ENCODE data around the gene SYT8. TPM values are rescaled to one million over a fixed set of nuclear protein-coding genes. Genes with fewer than 3 reads are reported as not detected.

Gene SYT8
- total RNA-seq, 2 experiments from 2014 or later, result not detected

DNA sequence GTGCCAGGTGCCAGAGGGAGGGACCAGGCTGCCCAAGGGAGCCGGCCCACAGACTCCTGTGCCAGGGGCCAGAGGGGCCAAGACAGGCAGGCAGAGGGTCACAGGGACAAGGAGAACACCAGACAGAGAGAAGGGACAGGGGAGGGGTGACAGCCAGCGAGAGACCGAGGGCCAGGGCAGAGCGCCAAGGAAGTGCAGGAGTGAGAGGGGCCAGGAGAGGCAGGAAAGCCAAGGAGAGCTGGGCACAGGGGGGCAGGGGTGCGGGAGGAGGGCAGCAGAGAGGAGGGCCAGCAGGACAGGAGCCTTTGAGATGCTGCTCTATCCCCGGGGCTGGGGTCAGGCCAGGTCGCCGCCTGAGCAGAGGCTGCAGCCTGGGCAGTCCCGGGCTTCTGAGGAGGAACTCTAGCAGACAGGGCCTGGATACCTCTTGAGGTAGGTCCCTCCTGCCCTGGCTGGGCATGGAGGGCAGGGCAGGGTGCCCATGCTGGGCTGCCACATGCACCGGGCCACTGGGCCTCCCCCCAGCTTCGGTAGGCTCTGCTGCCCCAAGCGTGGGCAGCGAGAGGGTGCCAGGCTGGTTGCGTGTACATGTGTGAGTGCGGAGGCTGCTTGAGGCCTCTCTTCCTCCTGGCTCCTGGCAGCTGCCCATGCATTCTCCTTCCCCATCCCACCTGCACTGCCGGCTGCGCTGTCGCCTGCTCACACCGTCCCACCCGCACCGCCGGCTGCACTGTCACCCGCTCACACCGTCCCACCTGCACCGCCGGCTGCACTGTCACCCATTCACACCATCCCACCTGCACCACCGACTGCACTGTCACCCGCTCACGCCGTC is 30.3 kb downstream of the SYT8 start:
- Mint-ChIP-seq H3K4me1 (ENCODE audit: low read depth) (peaks cover 36% of the 10 kb centered on the region), H3K36me3 (peaks cover 3% of the 10 kb centered on the region), H3K4me3 (no peak overlapping the region), H3K27ac (no peak overlapping the region), H3K27me3 (no peaks in the 10 kb centered on the region), H3K9me3 (no peaks in the 10 kb centered on the region)
- ChIA-PET POLR2A (no interaction called here), CTCF (no interaction called here)
- intact Hi-C loops (cut with micrococcal nuclease), result no loop called here
- DNase-seq, result no peak

DNA sequence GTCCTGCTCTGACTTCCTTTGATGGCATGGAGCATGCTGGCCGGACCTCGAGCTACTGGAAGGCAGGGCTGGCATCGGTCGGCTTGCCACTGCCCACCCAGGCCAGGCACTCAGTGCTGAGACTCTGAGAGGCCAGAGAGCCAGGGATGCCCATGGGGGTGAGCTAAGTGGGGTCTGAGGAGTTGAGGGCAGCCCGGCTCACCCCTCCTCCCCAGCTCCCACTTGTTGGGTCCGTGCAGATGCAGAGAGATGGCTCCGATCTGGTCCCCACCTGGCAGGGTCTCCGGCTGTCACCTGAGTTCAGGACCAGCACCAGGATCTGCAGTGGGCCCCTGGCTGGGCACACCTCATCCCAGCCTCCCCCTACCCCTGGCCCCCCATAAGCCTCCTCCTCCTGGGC is 31.4 kb downstream of the SYT8 start:
- no peak overlapping the region for H3K27ac Mint-ChIP-seq
- H3K27me3 Mint-ChIP-seq, result no peaks in the 10 kb centered on the region
- peaks cover 48% of the 10 kb centered on the region for H3K4me1 Mint-ChIP-seq (ENCODE audit: low read depth)
- POLR2A ChIA-PET, result no interaction called here
- DNase-seq, result no peak
- CTCF ChIA-PET, result interaction anchor here (0.8 to 1.4 kb wide), 2 partner anchors 16 to 33 kb away, joined by 3 to 4 read pairs; no protein-coding TSS in a partner anchor
- no peaks in the 10 kb centered on the region for H3K9me3 Mint-ChIP-seq
- intact Hi-C loops (cut with micrococcal nuclease), result no loop called here
- peaks cover 3% of the 10 kb centered on the region for H3K36me3 Mint-ChIP-seq
- no peak overlapping the region for H3K4me3 Mint-ChIP-seq

DNA sequence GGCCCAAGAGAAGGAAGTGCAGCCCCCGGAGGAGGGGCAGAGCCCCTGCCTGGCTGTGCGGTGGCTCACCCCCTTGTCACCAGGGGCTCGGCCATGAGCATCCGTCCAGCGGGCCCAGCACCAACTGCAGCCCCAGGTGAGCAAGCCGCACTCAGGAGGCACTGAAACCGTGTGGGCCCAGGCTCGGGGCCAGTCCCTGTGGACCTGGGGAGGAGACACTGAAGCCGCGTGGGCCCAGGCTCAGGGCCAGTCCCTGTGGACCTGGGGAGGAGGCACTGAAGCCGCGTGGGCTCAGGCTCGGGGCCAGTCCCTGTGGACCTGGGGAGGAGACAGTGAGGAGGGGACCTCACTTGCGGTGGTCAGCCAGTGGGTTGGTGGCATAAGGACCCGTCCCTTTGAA is 32.0 kb downstream of the SYT8 start:
- ChIA-PET CTCF (interaction anchor here (0.8 to 1.4 kb wide), 2 partner anchors 16 to 34 kb away, joined by 3 to 4 read pairs; no protein-coding TSS in a partner anchor), POLR2A (no interaction called here)
- H3K4me3 Mint-ChIP-seq, result no peak overlapping the region
- peaks cover 50% of the 10 kb centered on the region for H3K4me1 Mint-ChIP-seq (ENCODE audit: low read depth)
- no peaks in the 10 kb centered on the region for H3K9me3 Mint-ChIP-seq
- no peak for DNase-seq
- intact Hi-C loops (cut with micrococcal nuclease), result no loop called here
- H3K27me3 Mint-ChIP-seq, result no peaks in the 10 kb centered on the region
- peaks cover 3% of the 10 kb centered on the region for H3K36me3 Mint-ChIP-seq
- H3K27ac Mint-ChIP-seq, result no peak overlapping the region

DNA sequence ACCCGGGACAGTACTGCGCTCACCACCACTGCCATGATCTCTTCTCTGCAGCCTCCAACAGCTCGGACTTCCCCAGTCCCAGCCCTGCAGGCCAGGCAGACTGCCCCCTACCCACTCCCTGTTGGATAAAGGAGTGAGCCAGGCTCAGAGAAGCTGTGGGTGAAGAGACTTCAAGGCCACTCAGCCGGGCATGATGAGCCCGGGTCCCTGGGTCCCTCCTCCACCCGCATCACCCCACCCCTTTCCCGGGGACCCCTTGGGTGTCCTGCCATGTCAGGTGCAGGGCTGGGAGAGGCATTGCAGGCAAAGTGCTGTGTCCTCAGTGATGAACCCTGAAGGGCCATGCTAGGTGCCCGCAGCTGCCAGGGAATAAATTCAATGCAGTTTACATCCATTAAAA is 32.6 kb downstream of the SYT8 start:
- intact Hi-C loops (cut with micrococcal nuclease), result no loop called here
- Mint-ChIP-seq H3K27ac (no peak overlapping the region), H3K9me3 (no peaks in the 10 kb centered on the region), H3K4me1 (ENCODE audit: low read depth) (peaks cover 53% of the 10 kb centered on the region), H3K36me3 (peaks cover 3% of the 10 kb centered on the region), H3K4me3 (no peak overlapping the region), H3K27me3 (no peaks in the 10 kb centered on the region)
- no peak for DNase-seq
- ChIA-PET CTCF (no interaction called here), POLR2A (no interaction called here)

DNA sequence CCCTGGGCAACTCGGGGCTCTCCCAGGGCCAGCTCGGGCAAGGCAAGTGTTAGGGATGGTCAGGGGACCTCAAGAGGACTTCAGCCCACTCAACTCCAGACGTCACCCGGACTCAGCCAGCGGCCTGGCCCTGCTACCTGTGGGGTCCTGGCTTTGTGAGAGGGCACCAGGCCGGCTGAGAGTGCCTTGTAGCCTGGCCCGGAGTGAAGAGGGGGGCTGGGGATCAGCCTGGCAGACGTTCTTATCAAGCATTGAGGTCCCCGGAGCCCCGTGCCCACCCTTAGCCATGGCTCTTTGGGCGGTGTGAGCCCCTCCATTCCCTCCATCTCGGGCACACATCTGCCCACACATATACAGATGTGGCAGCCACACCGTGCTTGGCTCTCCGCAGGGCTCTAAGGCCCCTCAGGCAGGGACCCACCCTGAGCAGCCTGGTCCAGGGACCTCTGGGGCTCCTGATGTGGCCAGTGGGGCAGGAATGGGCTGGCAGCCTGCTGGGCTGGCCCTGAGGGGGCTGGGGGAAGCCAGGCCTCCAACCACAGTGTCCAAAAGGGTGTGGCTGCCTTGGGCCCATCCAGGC is 33.4 kb downstream of the SYT8 start:
- DNase-seq, result no peak
- CTCF ChIA-PET, result no interaction called here
- POLR2A ChIA-PET, result interaction anchor here (2.8 kb wide), 1 partner anchor 13 kb away, joined by 13 read pairs; no protein-coding TSS in a partner anchor

DNA sequence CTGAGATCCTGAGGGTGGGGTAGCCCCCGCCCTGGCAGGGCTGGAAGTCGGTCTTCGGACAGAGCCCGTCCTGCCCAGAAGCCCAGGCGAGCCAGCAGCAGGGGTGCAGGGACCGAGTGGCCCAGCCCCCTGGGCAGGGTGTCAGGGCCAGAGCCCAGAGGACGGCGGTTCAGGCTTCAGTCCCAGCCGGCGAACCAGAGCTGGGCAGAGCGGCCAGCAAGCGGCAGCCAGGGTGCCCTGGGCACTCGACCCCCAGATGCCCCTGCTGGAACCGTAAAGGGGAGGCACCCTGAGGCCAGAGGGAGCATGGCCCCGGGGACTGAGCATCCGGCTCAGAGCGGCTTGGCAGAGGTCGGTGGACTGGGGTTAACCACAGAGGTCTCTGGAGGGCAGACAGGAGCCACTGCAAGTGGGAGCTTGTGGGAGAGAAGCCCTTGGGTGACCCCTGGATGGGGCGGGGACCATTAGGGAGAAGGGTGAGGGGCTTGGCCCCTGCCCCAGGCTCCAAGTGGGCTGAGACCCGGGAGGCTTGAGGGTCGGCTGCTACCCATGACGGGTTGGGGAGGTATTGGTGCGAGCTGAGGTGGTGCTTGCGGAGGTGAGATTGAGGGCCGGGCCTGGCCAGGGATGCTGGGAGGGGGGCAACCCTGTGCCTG is 34.0 kb downstream of the SYT8 start:
- intact Hi-C loops (cut with micrococcal nuclease), result no loop called here
- H3K4me3 Mint-ChIP-seq, result peak overlapping the region; percentile 23
- ChIA-PET POLR2A (interaction anchor here (0.6 to 2.8 kb wide), 2 partner anchors 12 to 14 kb away, joined by 3 to 13 read pairs; no protein-coding TSS in a partner anchor), CTCF (interaction anchor here (0.6 to 3.1 kb wide), 4 partner anchors 9 to 132 kb away, joined by 3 to 18 read pairs (median 4); no protein-coding TSS in a partner anchor)
- no peaks in the 10 kb centered on the region for H3K9me3 Mint-ChIP-seq
- peaks cover 3% of the 10 kb centered on the region for H3K36me3 Mint-ChIP-seq
- peak overlapping the region; percentile 38 for H3K27ac Mint-ChIP-seq
- H3K4me1 Mint-ChIP-seq (ENCODE audit: low read depth), result peaks cover 56% of the 10 kb centered on the region
- no peaks in the 10 kb centered on the region for H3K27me3 Mint-ChIP-seq
- DNase-seq, result no peak

More for the DNA sequence above, 33.4 kb downstream of the SYT8 start:
- H3K27me3 Mint-ChIP-seq, result no peaks in the 10 kb centered on the region
- intact Hi-C loops (cut with micrococcal nuclease), result no loop called here
- peaks cover 3% of the 10 kb centered on the region for H3K36me3 Mint-ChIP-seq
- no peaks in the 10 kb centered on the region for H3K9me3 Mint-ChIP-seq
- no peak overlapping the region for H3K4me3 Mint-ChIP-seq
- no peak overlapping the region for H3K27ac Mint-ChIP-seq
- H3K4me1 Mint-ChIP-seq (ENCODE audit: low read depth), result peaks cover 56% of the 10 kb centered on the region

DNA sequence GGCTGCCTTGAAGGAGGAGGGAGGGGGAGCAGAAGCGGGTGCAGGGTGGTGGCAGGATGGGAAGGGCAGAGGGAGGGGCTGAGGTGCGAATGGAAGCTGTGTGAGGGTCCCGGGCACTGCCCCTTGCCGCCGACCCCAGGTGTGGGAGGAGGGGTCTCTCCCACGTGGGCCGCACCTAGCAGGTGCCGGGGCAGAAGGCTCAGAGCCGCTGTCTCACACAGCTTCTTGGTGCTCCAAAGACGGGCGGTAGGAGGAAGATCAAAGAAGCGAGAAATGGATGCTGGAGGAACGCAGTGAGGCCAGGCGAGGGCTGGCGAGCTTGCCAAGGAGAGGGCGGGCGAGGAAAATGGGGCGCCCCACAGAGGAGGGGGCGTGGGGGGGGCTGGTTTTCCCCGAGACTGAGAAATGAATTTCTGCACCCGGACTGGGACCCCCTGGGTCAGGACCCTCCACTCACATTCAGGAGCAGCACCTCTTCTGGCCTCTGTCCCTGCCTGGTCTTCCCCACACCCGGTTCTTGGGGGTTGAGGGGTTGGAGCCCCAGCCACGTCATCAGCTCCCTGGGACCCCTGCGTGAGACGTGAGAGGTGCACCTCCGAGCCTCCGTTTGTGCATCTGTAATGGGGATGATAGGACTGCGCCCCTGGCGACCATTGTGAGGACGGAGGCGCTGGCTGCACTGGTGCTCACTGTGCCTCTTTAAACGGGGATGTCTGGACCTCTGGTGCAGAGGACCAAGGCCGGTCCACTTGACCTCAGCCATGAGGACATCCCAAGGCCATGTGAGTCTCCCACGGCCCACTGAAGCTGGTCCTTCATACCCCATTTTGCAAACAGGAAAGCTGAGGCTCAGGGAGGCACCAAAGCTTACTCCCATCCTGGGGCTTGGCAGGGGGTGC is 34.9 kb downstream of the SYT8 start:
- H3K4me3 Mint-ChIP-seq, result peak overlapping the region; percentile 23
- no peak overlapping the region for H3K27ac Mint-ChIP-seq
- POLR2A ChIA-PET, result interaction anchor here (0.6 to 2.8 kb wide), 2 partner anchors 13 to 15 kb away, joined by 3 to 13 read pairs; no protein-coding TSS in a partner anchor

DNA sequence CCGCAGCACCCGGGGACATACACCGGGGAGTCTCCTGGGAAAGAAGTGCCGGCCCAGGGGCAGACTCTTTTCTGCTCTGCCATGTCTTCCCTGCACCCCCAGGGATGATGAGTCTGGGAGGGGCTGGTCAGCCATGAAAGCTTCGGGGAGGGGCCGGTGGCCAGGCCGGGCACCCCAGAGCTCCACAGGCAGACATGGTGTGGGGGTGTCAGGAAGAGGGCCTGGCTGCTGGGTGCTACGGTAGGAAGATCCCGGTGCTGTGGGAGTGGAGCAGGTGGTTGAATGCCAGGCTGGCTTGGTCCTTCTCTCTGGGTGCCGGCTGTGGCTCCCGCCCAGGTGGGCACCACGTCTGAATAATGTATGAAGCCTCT is 35.5 kb downstream of the SYT8 start:
- Mint-ChIP-seq H3K4me3 (no peak overlapping the region), H3K27ac (no peak overlapping the region), H3K4me1 (ENCODE audit: low read depth) (peaks cover 53% of the 10 kb centered on the region), H3K9me3 (no peaks in the 10 kb centered on the region), H3K27me3 (no peaks in the 10 kb centered on the region), H3K36me3 (peaks cover 2% of the 10 kb centered on the region)
- intact Hi-C loops (cut with micrococcal nuclease), result no loop called here
- no peak for DNase-seq
- ChIA-PET CTCF (interaction anchor here (1.4 to 3.1 kb wide), 3 partner anchors 12 to 176 kb away, joined by 3 to 18 read pairs (median 7); no protein-coding TSS in a partner anchor), POLR2A (interaction anchor here (2.8 kb wide), 1 partner anchor 16 kb away, joined by 13 read pairs; no protein-coding TSS in a partner anchor)

More for the DNA sequence above, 34.9 kb downstream of the SYT8 start:
- CTCF ChIA-PET, result interaction anchor here (0.6 to 3.1 kb wide), 5 partner anchors 13 to 176 kb away, joined by 3 to 18 read pairs (median 5); no protein-coding TSS in a partner anchor
- intact Hi-C loops (cut with micrococcal nuclease), result no loop called here
- no peak for DNase-seq
- no peaks in the 10 kb centered on the region for H3K27me3 Mint-ChIP-seq
- no peaks in the 10 kb centered on the region for H3K9me3 Mint-ChIP-seq
- peaks cover 3% of the 10 kb centered on the region for H3K36me3 Mint-ChIP-seq
- H3K4me1 Mint-ChIP-seq (ENCODE audit: low read depth), result peaks cover 54% of the 10 kb centered on the region

DNA sequence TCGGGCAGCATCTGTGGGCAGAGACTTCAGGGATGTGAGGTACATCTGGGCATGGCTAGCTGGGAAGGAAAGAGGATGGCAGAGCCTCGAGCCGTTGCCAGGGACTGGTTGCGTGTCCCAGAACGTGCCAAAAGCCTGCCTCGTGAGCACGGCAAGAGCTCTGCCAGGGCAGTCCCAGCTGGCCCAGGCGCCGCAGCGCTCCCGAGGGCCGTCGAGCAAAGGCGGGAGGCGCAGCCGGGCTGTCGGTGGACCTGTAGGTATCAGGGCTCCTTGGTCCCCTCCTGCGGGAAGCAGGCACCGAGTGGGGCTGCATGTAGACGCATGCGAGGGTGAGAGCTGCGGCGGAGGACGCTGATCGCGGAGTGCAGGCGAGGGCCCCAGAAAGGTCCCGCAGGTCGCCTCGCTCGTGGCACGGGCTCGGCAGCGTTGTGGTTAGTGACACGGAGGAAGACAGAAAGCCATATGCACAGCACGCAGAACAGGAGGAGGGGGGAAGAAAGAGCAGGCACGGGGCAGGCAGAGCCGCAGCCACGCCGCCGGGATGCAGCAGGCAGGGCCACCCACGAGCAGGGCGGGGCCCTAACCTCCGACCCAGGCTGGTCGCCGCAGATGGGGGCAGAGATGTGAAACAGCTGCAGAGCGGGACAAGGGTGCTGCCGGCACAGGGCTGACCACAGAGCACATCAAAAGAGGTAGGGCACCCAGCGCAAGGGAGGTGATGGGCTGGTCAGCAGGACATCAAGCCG is 36.1 kb downstream of the SYT8 start:
- peak overlapping the region; percentile 13 for H3K4me3 Mint-ChIP-seq
- no peak overlapping the region for H3K27ac Mint-ChIP-seq
- H3K27me3 Mint-ChIP-seq, result no peaks in the 10 kb centered on the region
- peak; percentile 51 for DNase-seq
- no peaks in the 10 kb centered on the region for H3K36me3 Mint-ChIP-seq
- intact Hi-C loops (cut with micrococcal nuclease), result loop anchor here (1.0 kb wide), 1 partner anchor 17 kb away; no protein-coding TSS in a partner anchor
- ChIA-PET POLR2A (interaction anchor here (2.8 kb wide), 1 partner anchor 16 kb away, joined by 13 read pairs; no protein-coding TSS in a partner anchor), CTCF (interaction anchor here (0.8 to 3.1 kb wide), 3 partner anchors 12 to 218 kb away, joined by 4 to 18 read pairs (median 7); no protein-coding TSS in a partner anchor)
- H3K4me1 Mint-ChIP-seq (ENCODE audit: low read depth), result peaks cover 50% of the 10 kb centered on the region
- H3K9me3 Mint-ChIP-seq, result no peaks in the 10 kb centered on the region

DNA sequence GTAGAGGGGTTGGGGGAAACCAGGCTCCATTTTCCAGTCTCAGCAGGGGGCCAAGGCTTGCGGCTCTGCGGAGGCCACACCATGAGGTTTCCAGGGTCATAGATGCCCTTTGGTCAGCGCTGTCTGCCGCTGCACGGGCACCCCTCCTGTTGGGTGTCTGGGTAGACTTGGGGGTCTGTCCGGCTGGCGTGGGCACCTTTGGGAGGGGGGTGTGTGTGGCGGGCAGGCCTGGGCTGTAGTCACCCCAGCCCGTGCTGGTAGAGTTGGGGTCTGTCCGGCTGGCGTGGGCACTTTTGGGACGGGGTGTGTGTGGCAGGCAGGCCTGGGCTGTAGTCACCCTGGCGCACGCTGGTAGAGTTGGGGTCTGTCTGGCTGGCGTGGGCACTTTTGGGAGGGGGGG is 36.7 kb downstream of the SYT8 start:
- Mint-ChIP-seq H3K27me3 (no peaks in the 10 kb centered on the region), H3K9me3 (no peaks in the 10 kb centered on the region), H3K4me3 (no peak overlapping the region), H3K36me3 (no peaks in the 10 kb centered on the region), H3K27ac (no peak overlapping the region), H3K4me1 (ENCODE audit: low read depth) (peaks cover 50% of the 10 kb centered on the region)
- intact Hi-C loops (cut with micrococcal nuclease), result loop anchor here (1.0 kb wide), 1 partner anchor 17 kb away; no protein-coding TSS in a partner anchor
- POLR2A ChIA-PET, result no interaction called here
- DNase-seq, result no peak
- CTCF ChIA-PET, result interaction anchor here (0.8 to 3.1 kb wide), 2 partner anchors 11 to 219 kb away, joined by 4 to 18 read pairs; no protein-coding TSS in a partner anchor
